ENCODE measurements around the gene CHADL. TPM values are rescaled to one million over a fixed set of nuclear protein-coding genes. Genes with fewer than 3 reads are reported as not detected.

CHADL gene
- polyA plus RNA-seq, 1 donor (not counting 4 experiments of a cell fraction or from before 2014, with no cell fraction given) = 0.16 TPM

GRCh38 chr22:41254230-41254629 is 13.5 kb upstream of the CHADL start:
- Histone ChIP-seq H4K20me1 (ENCODE audit: control insufficient read depth, extremely low read depth, insufficient read depth, low read length) (peaks cover 8% of the 10 kb centered on the region), H2AFZ (ENCODE audit: control insufficient read depth, low read length) (no peak overlapping the region), H3K27ac (ENCODE audit: control insufficient read depth, insufficient read depth, low read length) (no peak overlapping the region), H3K36me3 (ENCODE audit: control insufficient read depth in 2 of 2, extremely low read depth in 1 of 2, insufficient read depth in 2 of 2, low read length in 2 of 2) (peaks cover 65 to 75% of the 10 kb centered on the region in 2 experiments), H3K79me2 (ENCODE audit: control insufficient read depth, insufficient read depth, low read length) (peaks cover 17% of the 10 kb centered on the region), H3K9ac (ENCODE audit: control insufficient read depth, extremely low read depth, insufficient read depth, low read length) (no peak overlapping the region), H3K4me3 (ENCODE audit: control insufficient read depth in 2 of 3, extremely low read depth in 1 of 3, insufficient read depth in 2 of 3, low read depth in 1 of 3, low read length in 3 of 3) (no peak overlapping the region), H3K27me3 (ENCODE audit: control insufficient read depth, extremely low read depth, insufficient read depth, low read length) (no peaks in the 10 kb centered on the region), H3K9me1 (ENCODE audit: control insufficient read depth, extremely low read depth, insufficient read depth, low read length) (no peaks in the 10 kb centered on the region), H3K4me1 (ENCODE audit: control insufficient read depth, extremely low read depth, insufficient read depth, low read length) (peaks cover 5% of the 10 kb centered on the region), H3K9me3 (ENCODE audit: control insufficient read depth, low read depth, low read length) (no peaks in the 10 kb centered on the region), H3K4me2 (ENCODE audit: control insufficient read depth, extremely low read depth, insufficient read depth, low read depth, low read length) (no peak overlapping the region)
- dilution Hi-C loops (cut with MboI; ENCODE audit: extremely low pct_ligation_motif_present, low sequenced_read_pairs) = no loop called here
- DNase-seq (ENCODE audit: low read depth, low spot score) = no peak
- FAIRE-seq = no peak
- TF ChIP-seq CTCF (optimal IDR thresholded peaks at IDR 0.05 in 1 of 3, IDR thresholded peaks at IDR 0.05 in 1 of 3, conservative IDR thresholded peaks at IDR 0.05 in 1 of 3; ENCODE audit: extremely low read depth in 1 of 3, insufficient read depth in 2 of 3, low read length in 3 of 3) (no peak), EZH2 (IDR thresholded peaks at IDR 0.05; ENCODE audit: low read length) (no peak)

GRCh38 chr22:41252365-41252764 is 11.6 kb upstream of the CHADL start:
- Histone ChIP-seq H4K20me1 (ENCODE audit: control insufficient read depth, extremely low read depth, insufficient read depth, low read length) (peaks cover 8% of the 10 kb centered on the region), H3K4me1 (ENCODE audit: control insufficient read depth, extremely low read depth, insufficient read depth, low read length) (peaks cover 5% of the 10 kb centered on the region), H3K79me2 (ENCODE audit: control insufficient read depth, insufficient read depth, low read length) (peaks cover 9% of the 10 kb centered on the region), H3K9me3 (ENCODE audit: control insufficient read depth, low read depth, low read length) (no peaks in the 10 kb centered on the region), H3K27ac (ENCODE audit: control insufficient read depth, insufficient read depth, low read length) (no peak overlapping the region), H2AFZ (ENCODE audit: control insufficient read depth, low read length) (no peak overlapping the region), H3K4me3 (ENCODE audit: control insufficient read depth in 2 of 3, extremely low read depth in 1 of 3, insufficient read depth in 2 of 3, low read depth in 1 of 3, low read length in 3 of 3) (no peak overlapping the region), H3K27me3 (ENCODE audit: control insufficient read depth, extremely low read depth, insufficient read depth, low read length) (no peaks in the 10 kb centered on the region), H3K36me3 (ENCODE audit: control insufficient read depth in 2 of 2, extremely low read depth in 1 of 2, insufficient read depth in 2 of 2, low read length in 2 of 2) (peaks cover 58 to 78% of the 10 kb centered on the region in 2 experiments), H3K4me2 (ENCODE audit: control insufficient read depth, extremely low read depth, insufficient read depth, low read depth, low read length) (no peak overlapping the region), H3K9ac (ENCODE audit: control insufficient read depth, extremely low read depth, insufficient read depth, low read length) (no peak overlapping the region), H3K9me1 (ENCODE audit: control insufficient read depth, extremely low read depth, insufficient read depth, low read length) (no peaks in the 10 kb centered on the region)
- FAIRE-seq (no peak), DNase-seq (ENCODE audit: low read depth, low spot score) (no peak)
- dilution Hi-C loops (cut with MboI; ENCODE audit: extremely low pct_ligation_motif_present, low sequenced_read_pairs) = no loop called here
- TF ChIP-seq EZH2 (IDR thresholded peaks at IDR 0.05; ENCODE audit: low read length) = no peak
- TF ChIP-seq CTCF (optimal IDR thresholded peaks at IDR 0.05 in 1 of 3, IDR thresholded peaks at IDR 0.05 in 1 of 3, conservative IDR thresholded peaks at IDR 0.05 in 1 of 3; ENCODE audit: extremely low read depth in 1 of 3, insufficient read depth in 2 of 3, low read length in 3 of 3) = no peak
